HCT116 (cell line): ENCODE results near the gene FAM228A. TPM values are rescaled to one million over a fixed set of nuclear protein-coding genes. Genes with fewer than 3 reads are reported as not detected.

Experiments used
- ATAC-seq: fragments of 200-7000 bp; cut with Tn5 transposase; 2 replicates; pipeline ENCODE4 v1.9.1; 2020; ENCODE audit warnings: mild to moderate bottlenecking, moderate library complexity
- BruUV-seq: library from RNA; stranded (reverse); fragments of 400-500 nt; replicated peaks from 2 replicates; lab custom pipeline; 2021; lab: Mats Ljungman, UMichigan
- CTCF ChIA-PET: fragments of 300-600 bp; sonication (Branson Sonifier 250); formaldehyde crosslinking; loops from one replicate; lab custom pipeline; 2021; ENCODE audit warnings: antibody characterized with exemption; lab: Charles Lee
- POLR2A ChIA-PET: fragments of 300-600, 350-600 bp; sonication (Branson Sonifier 250); formaldehyde crosslinking; loops from one replicate; lab custom pipeline; 2021; ENCODE audit warnings: antibody characterized with exemption; lab: Charles Lee
- RAD21 ChIA-PET, 2 experiments: fragments of 300-600 bp; sonication (Branson Sonifier 250); formaldehyde crosslinking; loops; one replicate each; lab custom pipeline; 2023; ENCODE audit warnings: low total read pairs in 2 of 2; ENCODE audit not compliant: uncharacterized antibody in 2 of 2, unreplicated experiment in 2 of 2, low non-redundant PET in 1 of 2; lab: Charles Lee
- DNase-seq: peaks from one replicate; pipeline ENCODE4 v3.0.0-alpha.2; 2010; ENCODE audit warnings: low read depth, low spot score
- H2AFZ ChIP-seq: fragments of 200-600 bp; shearing (Covaris generic), sonication (generic); 2 replicates; pipeline ENCODE4 v1.6.1; 2017; ENCODE audit warnings: low read depth, mixed run types, mixed read lengths, antibody characterized with exemption, low read length; ENCODE audit not compliant: poor library complexity, severe bottlenecking
- H3K27ac ChIP-seq: 2 replicates; pipeline ENCODE4 v1.5.1; 2012; ENCODE audit warnings: low read depth, low read length
- H3K27me3 ChIP-seq: fragments of 200-600 bp; sonication (generic); 2 replicates; pipeline ENCODE4 v1.6.1; 2016; ENCODE audit warnings: mixed run types, low read length, mixed read lengths; ENCODE audit not compliant: insufficient read depth
- H3K36me3 ChIP-seq, 2 experiments: fragments of 200-500 bp in 1 of 2; fragments of 200-600 bp in 1 of 2; sonication (Bioruptor generic) in 1 of 2; sonication (generic) in 1 of 2; 2 replicates each; pipeline versions ENCODE4 v1.5.1 to v1.6.1; 2014 to 2016; ENCODE audit warnings: low read length in 2 of 2, inconsistent platforms in 1 of 2, mixed read lengths in 1 of 2, mixed run types in 1 of 2; ENCODE audit not compliant: insufficient read depth in 2 of 2, control insufficient read depth in 1 of 2
- H3K4me1 ChIP-seq, 2 experiments: fragments of 200-600 bp in 1 of 2; sonication (generic) in 1 of 2; 2 replicates each; pipeline versions ENCODE4 v1.5.1 to v1.6.1; 2012 to 2017; ENCODE audit warnings: low read length in 2 of 2, inconsistent platforms in 1 of 2, mild to moderate bottlenecking in 1 of 2, mixed read lengths in 1 of 2, mixed run types in 1 of 2, moderate library complexity in 1 of 2; ENCODE audit not compliant: insufficient read depth in 2 of 2, control insufficient read depth in 1 of 2
- H3K4me2 ChIP-seq: fragments of 200-600 bp; sonication (generic); 2 replicates; pipeline ENCODE4 v1.6.1; 2017; ENCODE audit warnings: mixed run types, low read length, mixed read lengths
- H3K4me3 ChIP-seq, 2 experiments: fragments of 200-600 bp in 1 of 2; sonication (generic) in 1 of 2; replicated peaks in 1 of 2; 2 replicates each; pipeline ENCODE4 v1.5.1; 2011 to 2016; ENCODE audit warnings: low read length in 2 of 2, control low read depth in 1 of 2, low read depth in 1 of 2, mild to moderate bottlenecking in 1 of 2, mixed read lengths in 1 of 2, mixed run types in 1 of 2
- H3K79me2 ChIP-seq: fragments of 200-600 bp; sonication (generic); 2 replicates; pipeline ENCODE4 v1.6.1; 2017; ENCODE audit warnings: mild to moderate bottlenecking, mixed run types, low read length, moderate library complexity, mixed read lengths; ENCODE audit not compliant: insufficient read depth
- H3K9ac ChIP-seq: fragments of 200-600 bp; sonication (generic); 2 replicates; pipeline ENCODE4 v1.6.1; 2016; ENCODE audit warnings: low read length, mixed read lengths
- H3K9me2 ChIP-seq: fragments of 200-600 bp; sonication (generic), shearing (Covaris generic); 2 replicates; pipeline ENCODE4 v1.6.1; 2017; ENCODE audit warnings: mixed run types, mild to moderate bottlenecking, moderate library complexity; ENCODE audit not compliant: insufficient read depth
- H3K9me3 ChIP-seq, 2 experiments: fragments of 200-500 bp in 1 of 2; fragments of 200-600 bp in 1 of 2; sonication (Bioruptor generic) in 1 of 2; sonication (generic) in 1 of 2; 2 replicates each; pipeline ENCODE4 v1.6.1; 2014 to 2017; ENCODE audit warnings: low read length in 2 of 2, mixed read lengths in 2 of 2, inconsistent platforms in 1 of 2, low read depth in 1 of 2, mild to moderate bottlenecking in 1 of 2, mixed run types in 1 of 2, moderate library complexity in 1 of 2; ENCODE audit not compliant: control insufficient read depth in 1 of 2, insufficient read depth in 1 of 2
- H4K20me1 ChIP-seq: fragments of 200-600 bp; sonication (generic), shearing (Covaris generic); 2 replicates; pipeline ENCODE4 v1.6.1; 2017; ENCODE audit warnings: mixed run types, mild to moderate bottlenecking, moderate library complexity; ENCODE audit not compliant: insufficient read depth
- CEBPB ChIP-seq: IDR thresholded peaks from 2 replicates; pipeline ENCODE4 v1.6.1; 2012; ENCODE audit warnings: low read depth
- CTCF ChIP-seq, 3 experiments: fragments of 200-600 bp in 1 of 3; sonication (generic) in 1 of 3; IDR thresholded peaks in 2 of 3; conservative IDR thresholded peaks in 1 of 3; 2 replicates each; pipeline ENCODE4 v1.5.1; 2012 to 2017; ENCODE audit warnings: low read depth in 2 of 3, low read length in 2 of 3, antibody characterized with exemption in 1 of 3, borderline replicate concordance in 1 of 3, control low read depth in 1 of 3, mild to moderate bottlenecking in 1 of 3, mixed read lengths in 1 of 3, mixed run types in 1 of 3, moderate library complexity in 1 of 3; ENCODE audit not compliant: insufficient read depth in 1 of 3
- EZH2 ChIP-seq: fragments of 200-600 bp; sonication (generic); IDR thresholded peaks from 2 replicates; pipeline ENCODE4 v1.6.1; 2017; ENCODE audit warnings: antibody characterized with exemption, mixed run types
- EZH2phosphoT487 ChIP-seq: fragments of 200-600 bp; IDR thresholded peaks from 2 replicates; pipeline ENCODE4 v1.6.1; 2018; ENCODE audit warnings: antibody characterized with exemption, borderline replicate concordance
- FOSL1 ChIP-seq: IDR thresholded peaks from 2 replicates; pipeline ENCODE4 v1.6.1; 2012; ENCODE audit warnings: low read depth
- JUND ChIP-seq: IDR thresholded peaks from 2 replicates; pipeline ENCODE4 v1.6.1; 2012
- MAX ChIP-seq: IDR thresholded peaks from 2 replicates; pipeline ENCODE4 v1.6.1; 2012
- POLR2A ChIP-seq: IDR thresholded peaks from 2 replicates; pipeline ENCODE4 v1.7.0; 2011; ENCODE audit warnings: borderline replicate concordance; ENCODE audit not compliant: insufficient read depth, insufficient read length; ENCODE audit errors: extremely low read depth
- RAD21 ChIP-seq: IDR thresholded peaks from 2 replicates; pipeline ENCODE4 v1.6.1; 2012; ENCODE audit warnings: low read depth, mild to moderate bottlenecking
- REST ChIP-seq: IDR thresholded peaks from 2 replicates; pipeline ENCODE4 v1.6.1; 2012; ENCODE audit warnings: low read depth
- SIN3A ChIP-seq: IDR thresholded peaks from 2 replicates; pipeline ENCODE4 v1.6.1; 2012; ENCODE audit warnings: low read depth
- SP1 ChIP-seq: IDR thresholded peaks from 2 replicates; pipeline ENCODE4 v1.6.1; 2012; ENCODE audit warnings: low read depth
- TCF7L2 ChIP-seq: IDR thresholded peaks from 2 replicates; pipeline ENCODE4 v1.7.0; 2011; ENCODE audit warnings: borderline replicate concordance, inconsistent platforms; ENCODE audit not compliant: insufficient read depth, insufficient read length; ENCODE audit errors: extremely low read depth
- YY1 ChIP-seq: IDR thresholded peaks from 2 replicates; pipeline ENCODE4 v1.6.1; 2011; ENCODE audit warnings: low read length, low read depth, moderate library complexity, mild to moderate bottlenecking; ENCODE audit not compliant: insufficient replicate concordance; ENCODE audit errors: extremely low read depth
- ZNF274 ChIP-seq: fragments of 200-500 bp; sonication (Bioruptor generic); IDR thresholded peaks from 2 replicates; pipeline ENCODE4 v1.6.1; 2014; ENCODE audit warnings: mild to moderate bottlenecking, low read depth, low read length, inconsistent platforms
- intact Hi-C: fragments of 100-400 bp; cut with micrococcal nuclease; formaldehyde crosslinking; loops from 2 replicates; pipeline ENCODE4 v1.10.0; 2022
- total RNA-seq: library from RNA; stranded (reverse); gene quantifications from one replicate; pipeline ENCODE4 v1.2.1, GENCODE V29; 2021; ENCODE audit not compliant: unreplicated experiment
- TF ChIP-seq, protein P1 (sequence below): IDR thresholded peaks from 2 replicates; pipeline ENCODE4 v1.6.1; 2011; ENCODE audit warnings: mild to moderate bottlenecking, low read length, moderate library complexity; ENCODE audit not compliant: insufficient replicate concordance; ENCODE audit errors: extremely low read depth
- TF ChIP-seq, protein P2 (sequence below): IDR thresholded peaks from 2 replicates; pipeline ENCODE4 v1.6.1; 2012

Gene FAM228A
- total RNA-seq, 1 experiment from 2014 or later = not detected

DNA sequence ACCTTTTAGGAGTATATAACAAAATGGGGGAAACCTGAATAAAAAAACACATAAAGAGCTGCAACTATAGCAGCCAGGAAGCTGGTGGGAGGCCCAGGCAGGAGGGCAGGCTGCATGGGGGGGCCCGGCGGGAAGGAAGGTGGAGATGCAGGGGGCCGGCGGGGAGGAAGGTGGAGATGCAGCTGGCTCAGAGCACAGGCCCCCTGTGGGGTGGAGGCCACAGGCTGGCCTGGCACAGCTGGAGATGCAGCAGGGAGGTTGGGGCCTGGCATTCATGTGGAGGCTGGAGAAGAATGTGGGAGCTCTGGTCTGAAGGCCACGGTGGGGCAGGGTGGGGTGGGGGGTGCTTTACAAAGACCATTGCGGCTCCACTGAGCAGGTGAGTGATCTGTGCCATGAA is 31.4 kb downstream of the FAM228A start:
- no peaks in the 10 kb centered on the region for H3K9me2 ChIP-seq
- H3K79me2 ChIP-seq = no peaks in the 10 kb centered on the region
- ATAC-seq = no peak
- POLR2A ChIA-PET = no interaction called here
- BruUV-seq = no TSS peak
- no peak for TF ChIP-seq REST
- TF ChIP-seq FOSL1 = no peak
- no peak for TF ChIP-seq CEBPB
- TF ChIP-seq, protein P1, sequence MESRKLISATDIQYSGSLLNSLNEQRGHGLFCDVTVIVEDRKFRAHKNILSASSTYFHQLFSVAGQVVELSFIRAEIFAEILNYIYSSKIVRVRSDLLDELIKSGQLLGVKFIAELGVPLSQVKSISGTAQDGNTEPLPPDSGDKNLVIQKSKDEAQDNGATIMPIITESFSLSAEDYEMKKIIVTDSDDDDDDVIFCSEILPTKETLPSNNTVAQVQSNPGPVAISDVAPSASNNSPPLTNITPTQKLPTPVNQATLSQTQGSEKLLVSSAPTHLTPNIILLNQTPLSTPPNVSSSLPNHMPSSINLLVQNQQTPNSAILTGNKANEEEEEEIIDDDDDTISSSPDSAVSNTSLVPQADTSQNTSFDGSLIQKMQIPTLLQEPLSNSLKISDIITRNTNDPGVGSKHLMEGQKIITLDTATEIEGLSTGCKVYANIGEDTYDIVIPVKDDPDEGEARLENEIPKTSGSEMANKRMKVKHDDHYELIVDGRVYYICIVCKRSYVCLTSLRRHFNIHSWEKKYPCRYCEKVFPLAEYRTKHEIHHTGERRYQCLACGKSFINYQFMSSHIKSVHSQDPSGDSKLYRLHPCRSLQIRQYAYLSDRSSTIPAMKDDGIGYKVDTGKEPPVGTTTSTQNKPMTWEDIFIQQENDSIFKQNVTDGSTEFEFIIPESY = no peak
- TF ChIP-seq, protein P2, sequence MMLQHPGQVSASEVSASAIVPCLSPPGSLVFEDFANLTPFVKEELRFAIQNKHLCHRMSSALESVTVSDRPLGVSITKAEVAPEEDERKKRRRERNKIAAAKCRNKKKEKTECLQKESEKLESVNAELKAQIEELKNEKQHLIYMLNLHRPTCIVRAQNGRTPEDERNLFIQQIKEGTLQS = no peak
- TF ChIP-seq EZH2 = no peak
- no peak for TF ChIP-seq SIN3A
- no peak for TF ChIP-seq MAX
- TF ChIP-seq EZH2phosphoT487 = no peak
- TF ChIP-seq CTCF (IDR thresholded peaks at IDR 0.05 in 2 of 3, conservative IDR thresholded peaks at IDR 0.05 in 1 of 3; ENCODE audit: borderline replicate concordance in 1 of 3, insufficient read depth in 1 of 3, low read depth in 2 of 3, low read length in 2 of 3) = no peak
- TF ChIP-seq TCF7L2 = no peak
- TF ChIP-seq SP1 = no peak
- no peak for TF ChIP-seq POLR2A
- TF ChIP-seq ZNF274 = no peak
- TF ChIP-seq RAD21 = no peak
- TF ChIP-seq JUND = no peak
- TF ChIP-seq YY1 = no peak
- TF ChIP-seq, all 23 proteins: peak for 0
- ChIA-PET CTCF (no interaction called here), RAD21 (no interaction called here)
- Histone ChIP-seq H3K4me3 (no peak overlapping the region), H3K4me2 (no peak overlapping the region), H3K9ac (no peak overlapping the region), H3K27ac (no peak overlapping the region), H2AFZ (no peak overlapping the region), H4K20me1 (no peaks in the 10 kb centered on the region), H3K4me1 (no peaks in the 10 kb centered on the region), H3K36me3 (no peaks in the 10 kb centered on the region; a peak in 1 of 4 replicates), H3K27me3 (no peaks in the 10 kb centered on the region), H3K9me3 (no peaks in the 10 kb centered on the region)
- no peak for DNase-seq
- intact Hi-C loops = no loop called here
